Measurements from ENCODE around the gene MPL.

The MPL gene

DNA sequence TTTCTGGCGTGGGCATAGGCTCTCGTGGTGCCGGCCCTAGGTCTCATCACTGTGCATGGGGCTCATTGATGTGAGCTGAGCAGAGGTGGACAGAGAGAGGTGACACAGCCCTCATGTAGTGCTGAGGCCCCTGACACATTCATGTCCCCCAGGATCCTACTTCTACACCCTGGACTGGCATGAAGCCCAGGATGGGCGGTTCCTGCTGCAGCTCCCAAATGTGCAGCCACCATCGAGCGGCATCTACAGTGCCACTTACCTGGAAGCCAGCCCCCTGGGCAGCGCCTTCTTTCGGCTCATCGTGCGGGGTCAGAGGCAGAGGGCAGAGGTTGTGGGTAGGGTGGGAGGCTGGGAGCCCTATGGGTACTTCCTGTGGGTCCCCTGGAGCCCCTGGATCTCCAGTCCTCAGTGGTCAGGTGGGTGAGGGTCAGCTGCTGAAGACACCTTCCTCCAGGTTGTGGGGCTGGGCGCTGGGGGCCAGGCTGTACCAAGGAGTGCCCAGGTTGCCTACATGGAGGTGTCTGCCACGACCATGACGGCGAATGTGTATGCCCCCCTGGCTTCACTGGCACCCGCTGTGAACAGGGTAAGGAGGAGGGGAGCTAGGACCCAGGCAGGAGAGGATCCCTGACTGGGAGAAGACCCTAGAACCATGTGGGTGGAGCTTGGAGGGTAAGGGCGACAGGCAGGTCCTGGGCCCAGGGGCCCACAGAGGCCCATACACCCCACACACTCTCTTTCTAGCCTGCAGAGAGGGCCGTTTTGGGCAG, 30.7 kb upstream of the MPL start:
- no peak for DNase-seq (ENCODE audit: low spot score)

DNA sequence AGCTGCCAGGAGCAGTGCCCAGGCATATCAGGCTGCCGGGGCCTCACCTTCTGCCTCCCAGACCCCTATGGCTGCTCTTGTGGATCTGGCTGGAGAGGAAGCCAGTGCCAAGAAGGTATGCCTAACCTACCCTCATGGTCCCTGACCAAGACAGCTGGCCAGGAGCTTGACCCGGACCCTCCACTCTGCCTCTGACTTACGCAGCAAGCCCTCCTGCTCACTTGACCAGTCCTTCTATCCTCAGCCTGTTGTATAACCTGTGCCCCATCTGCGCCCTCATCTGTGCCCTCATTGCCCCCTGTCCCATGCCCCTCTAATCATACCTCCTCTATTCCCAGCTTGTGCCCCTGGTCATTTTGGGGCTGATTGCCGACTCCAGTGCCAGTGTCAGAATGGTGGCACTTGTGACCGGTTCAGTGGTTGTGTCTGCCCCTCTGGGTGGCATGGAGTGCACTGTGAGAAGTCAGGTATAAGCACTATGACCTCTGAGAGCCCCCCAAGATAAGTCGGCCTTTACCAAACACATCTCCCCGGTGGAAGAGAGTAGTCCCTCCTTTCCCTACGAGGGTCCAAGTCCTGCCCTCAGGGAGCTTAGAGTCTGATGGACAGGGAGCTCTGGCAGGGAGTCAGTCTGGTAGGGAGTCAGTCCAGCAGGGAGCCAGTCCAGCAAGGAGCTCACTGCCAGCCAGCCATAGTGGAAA, 30.0 kb upstream of the MPL start:
- no peak for DNase-seq (ENCODE audit: low spot score)

DNA sequence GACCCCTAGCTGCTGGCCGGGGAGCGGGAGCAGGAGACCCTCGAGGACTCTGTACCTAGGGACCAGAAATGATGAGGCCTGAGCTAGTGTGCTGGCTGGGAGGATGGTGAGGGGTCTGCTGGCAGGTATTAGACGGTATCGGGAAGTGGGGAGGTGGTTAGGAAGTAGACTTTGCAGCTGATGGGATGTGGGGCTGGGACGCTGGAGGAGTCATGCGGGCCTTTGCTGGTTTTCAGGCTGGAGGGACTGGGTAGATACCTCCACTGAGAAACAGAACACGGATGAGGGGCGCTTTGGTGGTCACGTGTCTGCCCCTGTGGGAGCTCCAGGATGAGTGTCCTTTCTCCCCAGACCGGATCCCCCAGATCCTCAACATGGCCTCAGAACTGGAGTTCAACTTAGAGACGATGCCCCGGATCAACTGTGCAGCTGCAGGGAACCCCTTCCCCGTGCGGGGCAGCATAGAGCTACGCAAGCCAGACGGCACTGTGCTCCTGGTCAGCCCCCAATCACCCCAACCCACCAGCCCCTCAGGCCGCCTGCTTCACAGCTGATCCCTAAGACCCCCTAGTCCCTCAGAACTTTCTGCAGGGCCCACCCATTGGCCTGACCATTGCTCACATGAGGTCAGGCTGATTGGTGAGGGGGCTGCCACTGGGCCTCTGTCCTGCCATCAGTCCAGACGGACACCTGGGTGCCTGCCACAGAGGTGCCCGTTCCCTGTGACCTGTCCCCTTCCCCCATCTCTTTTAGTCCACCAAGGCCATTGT, 28.8 kb upstream of the MPL start:
- no peak for DNase-seq (ENCODE audit: low spot score)

DNA sequence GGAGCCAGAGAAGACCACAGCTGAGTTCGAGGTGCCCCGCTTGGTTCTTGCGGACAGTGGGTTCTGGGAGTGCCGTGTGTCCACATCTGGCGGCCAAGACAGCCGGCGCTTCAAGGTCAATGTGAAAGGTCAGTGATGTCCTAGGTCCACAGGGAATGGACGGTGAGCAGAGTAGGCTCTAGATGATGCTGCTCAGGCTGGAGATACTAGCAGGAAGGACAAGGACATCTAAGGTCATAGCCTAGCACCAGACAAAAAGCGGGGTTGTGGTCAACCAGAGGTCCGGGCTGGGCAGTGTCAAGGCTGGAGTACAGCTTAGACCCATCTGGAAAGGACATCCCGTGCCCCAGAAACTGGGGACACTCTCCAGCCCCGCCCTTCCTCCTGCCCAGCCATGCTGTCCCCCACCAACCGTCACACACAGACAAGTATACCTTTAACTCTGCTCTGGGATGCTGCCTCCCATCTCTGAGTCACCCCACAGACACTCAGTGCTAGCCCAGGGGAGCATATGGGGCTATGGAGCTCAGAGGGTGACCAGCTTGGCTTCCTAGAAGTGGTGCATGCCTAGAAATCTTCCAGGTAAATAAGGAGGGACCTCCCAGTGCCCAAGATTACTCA, 28.1 kb upstream of the MPL start:
- DNase-seq (ENCODE audit: low spot score) = no peak

DNA sequence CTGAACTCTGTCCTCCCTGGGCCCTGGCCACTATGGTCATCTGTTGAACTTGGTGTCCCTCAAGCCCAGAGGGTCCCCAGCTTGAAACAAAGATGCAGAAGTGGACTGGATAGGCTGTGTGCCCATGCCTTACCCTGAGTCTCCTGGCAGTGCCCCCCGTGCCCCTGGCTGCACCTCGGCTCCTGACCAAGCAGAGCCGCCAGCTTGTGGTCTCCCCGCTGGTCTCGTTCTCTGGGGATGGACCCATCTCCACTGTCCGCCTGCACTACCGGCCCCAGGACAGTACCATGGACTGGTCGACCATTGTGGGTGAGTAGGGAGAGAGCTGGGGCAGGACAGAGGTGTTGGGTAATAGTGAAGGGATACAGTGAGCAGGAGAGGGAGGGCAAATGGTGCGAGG, 26.1 kb upstream of the MPL start:
- DNase-seq (ENCODE audit: low spot score) = no peak

DNA sequence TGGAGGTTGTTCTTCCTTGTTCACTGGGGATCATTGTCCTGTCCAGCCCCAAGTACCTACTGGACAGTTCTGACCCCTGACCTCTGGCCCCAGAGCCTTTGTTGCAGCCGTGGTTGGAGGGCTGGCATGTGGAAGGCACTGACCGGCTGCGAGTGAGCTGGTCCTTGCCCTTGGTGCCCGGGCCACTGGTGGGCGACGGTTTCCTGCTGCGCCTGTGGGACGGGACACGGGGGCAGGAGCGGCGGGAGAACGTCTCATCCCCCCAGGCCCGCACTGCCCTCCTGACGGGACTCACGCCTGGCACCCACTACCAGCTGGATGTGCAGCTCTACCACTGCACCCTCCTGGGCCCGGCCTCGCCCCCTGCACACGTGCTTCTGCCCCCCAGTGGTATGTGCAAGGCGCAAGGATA, 25.4 kb upstream of the MPL start:
- DNase-seq (ENCODE audit: low spot score) = no peak

DNA sequence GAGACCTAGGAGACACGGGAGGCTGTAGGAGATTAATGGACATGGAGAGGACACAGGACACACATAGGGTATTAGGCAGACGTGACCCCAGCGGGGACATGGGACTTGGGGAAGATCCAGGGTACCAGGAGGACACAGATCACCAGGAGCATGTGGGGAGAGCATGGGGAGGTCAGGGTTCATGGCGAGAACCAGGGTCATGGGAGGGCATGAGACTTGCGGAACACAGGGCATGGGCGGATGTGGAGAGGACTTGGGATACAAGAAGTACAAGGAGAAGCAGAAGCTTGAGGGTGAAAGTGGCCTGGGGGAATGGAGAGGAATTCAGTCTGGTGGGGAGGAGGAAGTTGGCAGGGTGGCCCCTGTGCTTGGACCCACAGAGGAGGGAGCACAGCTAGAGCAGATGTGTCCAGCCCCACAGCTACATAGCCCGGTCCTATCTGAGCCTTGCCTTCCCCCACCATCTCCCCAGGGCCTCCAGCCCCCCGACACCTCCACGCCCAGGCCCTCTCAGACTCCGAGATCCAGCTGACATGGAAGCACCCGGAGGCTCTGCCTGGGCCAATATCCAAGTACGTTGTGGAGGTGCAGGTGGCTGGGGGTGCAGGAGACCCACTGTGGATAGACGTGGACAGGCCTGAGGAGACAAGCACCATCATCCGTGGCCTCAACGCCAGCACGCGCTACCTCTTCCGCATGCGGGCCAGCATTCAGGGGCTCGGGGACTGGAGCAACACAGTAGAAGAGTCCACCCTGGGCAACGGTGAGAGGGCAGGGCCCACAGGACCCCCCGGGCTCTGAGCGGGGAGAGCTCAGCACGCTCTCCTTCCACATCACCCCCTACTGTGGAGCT, 24.7 kb upstream of the MPL start:
- DNase-seq (ENCODE audit: low spot score) = no peak

DNA sequence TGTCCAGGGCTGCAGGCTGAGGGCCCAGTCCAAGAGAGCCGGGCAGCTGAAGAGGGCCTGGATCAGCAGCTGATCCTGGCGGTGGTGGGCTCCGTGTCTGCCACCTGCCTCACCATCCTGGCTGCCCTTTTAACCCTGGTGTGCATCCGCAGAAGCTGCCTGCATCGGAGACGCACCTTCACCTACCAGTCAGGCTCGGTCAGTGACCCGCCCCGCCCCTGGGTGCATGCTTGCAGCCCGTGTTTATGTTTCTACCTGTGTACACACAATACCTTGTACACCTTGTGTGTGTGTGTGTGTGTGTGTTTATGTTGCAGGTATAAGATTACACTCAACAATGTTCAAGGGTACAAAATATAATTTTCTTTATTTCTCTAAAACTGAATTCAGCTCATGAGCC, 23.8 kb upstream of the MPL start:
- no peak for DNase-seq (ENCODE audit: low spot score)

DNA sequence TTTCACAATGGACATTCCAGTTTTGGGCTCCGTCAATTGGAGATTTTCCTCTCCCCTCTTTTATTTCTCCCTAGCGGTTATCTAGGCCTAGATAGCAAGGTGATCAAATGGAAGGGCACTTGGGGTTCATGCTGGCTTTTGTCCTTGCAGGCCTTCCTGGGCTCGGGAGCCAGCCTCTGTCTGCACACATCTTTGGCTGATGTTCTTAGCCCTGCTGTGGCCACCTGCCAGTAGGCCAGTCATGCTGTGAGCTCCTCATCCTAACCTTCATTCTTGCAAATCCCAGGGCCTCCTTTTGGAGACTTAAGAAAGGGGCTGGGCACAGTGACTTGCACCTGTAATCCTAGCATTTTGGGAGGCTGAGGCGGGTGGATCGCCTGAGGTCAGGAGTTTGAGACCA, 23.4 kb upstream of the MPL start:
- no peak for DNase-seq (ENCODE audit: low spot score)

DNA sequence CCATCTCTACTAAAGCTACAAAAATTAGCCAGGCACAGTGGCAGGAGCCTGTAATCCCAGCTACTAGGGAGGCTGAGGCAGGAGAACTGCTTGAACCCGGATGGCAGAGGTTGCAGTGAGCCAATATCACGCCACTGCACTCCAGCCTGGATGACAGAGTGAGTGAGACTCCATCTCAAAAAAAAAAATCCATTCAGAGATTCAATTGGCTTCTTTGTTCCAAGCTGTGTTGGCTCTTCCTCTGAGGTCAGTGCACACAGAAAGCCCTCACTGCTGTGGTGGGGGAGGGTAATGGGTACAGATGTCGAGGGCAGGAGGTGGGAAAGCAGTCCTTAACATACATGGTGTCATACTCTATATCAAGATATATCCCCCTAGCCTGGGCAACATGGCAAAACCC, 22.1 kb upstream of the MPL start:
- DNase-seq (ENCODE audit: low spot score) = no peak

DNA sequence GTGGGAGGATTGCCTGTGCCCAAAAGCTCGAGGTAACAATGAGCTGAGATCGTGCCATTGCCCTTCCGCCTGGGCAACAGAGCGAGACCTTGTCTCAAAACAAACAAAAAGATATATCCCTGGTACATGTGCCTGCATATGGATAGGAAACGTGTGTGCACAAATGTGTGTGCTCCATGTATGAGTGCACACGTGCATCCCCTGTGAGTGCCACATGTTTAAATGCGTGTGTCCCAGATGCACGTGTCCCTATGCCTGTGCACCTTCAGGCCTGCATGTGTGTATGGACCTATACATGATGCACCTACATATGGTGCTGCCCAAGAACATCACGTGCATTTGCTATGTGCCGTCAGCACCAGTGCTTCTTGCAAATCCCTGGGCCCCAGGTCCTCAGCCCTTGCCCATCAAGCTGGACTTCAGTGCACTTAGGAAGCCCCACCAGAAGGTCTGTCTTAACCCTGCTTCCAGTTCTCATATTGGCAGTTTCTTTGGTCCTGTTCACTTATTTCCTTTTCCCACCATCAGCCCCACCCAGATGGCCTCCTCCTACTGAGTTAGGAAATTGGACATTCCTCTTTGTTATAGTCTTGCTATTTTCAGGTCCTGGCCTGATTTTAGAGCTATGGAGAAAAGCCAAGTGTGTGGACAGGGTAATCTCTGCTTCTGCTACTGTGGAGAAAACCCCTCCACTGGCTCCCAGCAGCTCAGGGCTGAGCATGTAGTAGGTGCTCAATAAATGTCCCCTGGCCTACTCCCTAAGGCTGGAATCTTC, 21.5 kb upstream of the MPL start:
- DNase-seq (ENCODE audit: low spot score) = no peak

DNA sequence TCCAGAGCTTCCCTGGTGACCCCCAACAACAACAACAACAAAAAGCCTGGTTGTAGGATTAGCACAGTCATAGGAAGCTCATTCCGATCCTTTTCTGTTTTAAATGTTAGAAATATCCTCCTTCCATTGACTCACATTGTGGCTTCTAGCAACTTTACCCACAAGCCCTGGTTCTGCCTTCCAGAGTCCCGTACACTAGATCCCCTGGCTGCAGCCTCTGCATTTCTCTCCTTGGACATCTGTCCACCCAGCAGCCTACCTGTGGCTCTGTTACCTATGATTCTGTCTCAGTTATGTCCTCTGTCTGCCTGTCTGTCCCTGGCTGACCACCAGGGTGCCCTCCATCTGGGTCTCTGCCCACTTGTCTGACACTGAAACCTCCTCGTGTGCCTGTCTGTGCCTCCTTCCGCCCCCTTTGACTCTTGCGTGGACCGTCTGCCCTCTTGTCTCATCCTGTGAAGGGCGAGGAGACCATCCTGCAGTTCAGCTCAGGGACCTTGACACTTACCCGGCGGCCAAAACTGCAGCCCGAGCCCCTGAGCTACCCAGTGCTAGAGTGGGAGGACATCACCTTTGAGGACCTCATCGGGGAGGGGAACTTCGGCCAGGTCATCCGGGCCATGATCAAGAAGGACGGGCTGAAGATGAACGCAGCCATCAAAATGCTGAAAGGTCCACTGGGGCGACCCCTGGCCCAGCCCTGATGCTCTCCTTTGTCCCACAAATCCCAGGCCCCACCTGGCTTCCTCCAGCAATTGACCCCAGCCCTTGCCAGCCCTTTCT, 20.7 kb upstream of the MPL start:
- DNase-seq (ENCODE audit: low spot score) = no peak

DNA sequence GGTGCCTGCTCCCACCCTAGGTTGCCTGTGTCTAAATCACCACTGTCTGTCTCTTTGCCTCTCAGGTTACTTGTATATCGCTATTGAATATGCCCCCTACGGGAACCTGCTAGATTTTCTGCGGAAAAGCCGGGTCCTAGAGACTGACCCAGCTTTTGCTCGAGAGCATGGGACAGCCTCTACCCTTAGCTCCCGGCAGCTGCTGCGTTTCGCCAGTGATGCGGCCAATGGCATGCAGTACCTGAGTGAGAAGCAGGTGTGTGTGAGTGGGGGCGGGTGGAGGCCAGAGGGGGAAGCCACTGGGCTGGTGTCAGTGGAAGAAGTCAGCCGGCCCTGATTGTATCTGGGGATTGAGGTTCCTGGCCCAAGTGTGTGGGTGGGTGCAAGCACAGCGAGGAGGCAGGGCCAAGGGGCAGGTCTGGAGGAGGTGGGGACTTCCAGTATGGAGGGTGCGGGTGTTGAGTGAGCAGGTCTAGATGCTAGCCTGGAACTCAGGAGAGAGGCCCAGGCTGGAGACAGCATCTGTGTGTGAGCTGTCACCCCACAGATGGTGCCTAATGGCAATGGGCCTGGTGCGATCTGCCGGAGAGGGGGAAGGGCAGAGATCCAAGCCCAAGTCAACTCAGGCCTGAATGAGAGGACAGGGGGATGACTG, 19.7 kb upstream of the MPL start:
- DNase-seq (ENCODE audit: low spot score) = no peak

DNA sequence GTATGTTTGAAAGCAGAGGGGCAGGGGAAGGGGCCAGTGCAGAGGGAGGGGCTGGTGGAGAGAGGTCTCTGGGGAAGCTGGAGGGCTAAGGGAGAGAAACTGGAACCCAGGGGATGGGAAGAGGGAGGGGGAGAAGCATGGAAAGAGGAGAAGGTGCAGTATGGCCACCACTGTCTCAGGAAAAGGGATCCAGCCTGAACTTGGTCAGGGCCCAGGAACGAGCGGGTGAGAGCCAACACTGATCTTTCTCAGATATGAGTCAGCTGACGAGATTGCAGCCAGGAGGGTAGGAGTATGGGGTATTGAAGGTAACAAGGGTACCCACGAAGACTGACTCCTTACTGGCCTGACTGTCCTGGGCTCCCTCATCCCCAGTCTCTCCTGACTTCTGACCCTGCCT, 18.8 kb upstream of the MPL start:
- DNase-seq (ENCODE audit: low spot score) = no peak

DNA sequence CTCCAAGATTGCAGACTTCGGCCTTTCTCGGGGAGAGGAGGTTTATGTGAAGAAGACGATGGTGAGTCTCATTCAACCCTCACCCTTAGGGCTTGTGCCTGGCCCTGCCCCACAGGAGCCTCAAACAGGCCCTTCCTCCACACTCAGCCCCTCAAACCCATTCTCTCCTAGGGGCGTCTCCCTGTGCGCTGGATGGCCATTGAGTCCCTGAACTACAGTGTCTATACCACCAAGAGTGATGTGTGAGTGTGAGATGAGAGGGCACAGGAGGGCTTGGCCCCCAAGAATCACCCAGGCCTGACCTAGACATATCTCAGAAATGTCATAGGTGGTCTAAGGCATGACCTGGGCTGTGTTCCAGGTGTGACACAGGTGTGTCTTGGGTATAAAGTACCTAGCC, 18.3 kb upstream of the MPL start:
- no peak for DNase-seq (ENCODE audit: low spot score)

DNA sequence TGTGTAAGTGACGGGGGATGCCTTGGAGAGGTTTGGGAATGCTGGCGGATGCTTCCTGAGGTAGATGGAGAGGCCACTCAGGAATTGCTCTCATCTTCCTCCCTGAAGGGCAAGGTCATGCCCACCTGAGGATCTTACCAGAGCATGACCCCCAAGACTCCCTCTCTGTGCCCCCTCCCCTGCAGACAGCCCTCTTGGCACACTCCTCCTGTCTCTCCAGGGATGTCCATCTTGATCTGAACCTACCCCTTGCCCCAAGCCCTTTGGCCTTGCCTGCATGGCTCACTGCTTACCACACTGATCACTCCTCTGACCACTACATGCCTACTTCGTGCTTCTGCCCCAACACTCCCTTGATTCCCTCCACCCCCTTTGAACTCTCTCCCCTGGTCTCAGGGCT, 17.9 kb upstream of the MPL start:
- DNase-seq (ENCODE audit: low spot score) = no peak

DNA sequence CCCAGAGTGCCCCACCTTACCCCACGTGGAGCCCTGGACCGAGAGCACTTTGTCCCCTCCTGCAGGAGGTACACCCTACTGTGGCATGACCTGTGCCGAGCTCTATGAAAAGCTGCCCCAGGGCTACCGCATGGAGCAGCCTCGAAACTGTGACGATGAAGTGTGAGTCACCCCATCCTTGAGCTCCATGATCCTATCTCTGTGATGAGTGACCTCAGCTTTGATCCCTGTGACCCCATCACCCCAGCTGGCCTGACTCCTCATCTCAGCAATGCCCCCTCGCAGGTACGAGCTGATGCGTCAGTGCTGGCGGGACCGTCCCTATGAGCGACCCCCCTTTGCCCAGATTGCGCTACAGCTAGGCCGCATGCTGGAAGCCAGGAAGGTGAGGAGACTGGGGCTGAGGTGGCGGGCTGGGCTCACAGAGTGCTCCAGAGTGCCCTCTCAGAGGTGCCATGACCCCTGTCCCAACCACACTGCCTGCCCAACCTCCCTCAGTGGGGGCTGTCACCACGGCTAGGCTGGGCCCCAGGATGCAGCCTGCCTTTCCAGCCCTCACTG, 16.2 kb upstream of the MPL start:
- no peak for DNase-seq (ENCODE audit: low spot score)

DNA sequence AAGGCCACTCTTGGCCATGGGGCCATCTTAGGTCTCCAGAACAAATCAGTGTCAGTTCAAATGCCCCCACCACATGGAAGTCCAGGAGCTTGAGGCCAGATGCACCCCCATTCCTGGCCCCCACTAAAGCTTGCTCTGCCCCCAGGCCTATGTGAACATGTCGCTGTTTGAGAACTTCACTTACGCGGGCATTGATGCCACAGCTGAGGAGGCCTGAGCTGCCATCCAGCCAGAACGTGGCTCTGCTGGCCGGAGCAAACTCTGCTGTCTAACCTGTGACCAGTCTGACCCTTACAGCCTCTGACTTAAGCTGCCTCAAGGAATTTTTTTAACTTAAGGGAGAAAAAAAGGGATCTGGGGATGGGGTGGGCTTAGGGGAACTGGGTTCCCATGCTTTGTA, 15.1 kb upstream of the MPL start:
- no peak for DNase-seq (ENCODE audit: low spot score)

DNA sequence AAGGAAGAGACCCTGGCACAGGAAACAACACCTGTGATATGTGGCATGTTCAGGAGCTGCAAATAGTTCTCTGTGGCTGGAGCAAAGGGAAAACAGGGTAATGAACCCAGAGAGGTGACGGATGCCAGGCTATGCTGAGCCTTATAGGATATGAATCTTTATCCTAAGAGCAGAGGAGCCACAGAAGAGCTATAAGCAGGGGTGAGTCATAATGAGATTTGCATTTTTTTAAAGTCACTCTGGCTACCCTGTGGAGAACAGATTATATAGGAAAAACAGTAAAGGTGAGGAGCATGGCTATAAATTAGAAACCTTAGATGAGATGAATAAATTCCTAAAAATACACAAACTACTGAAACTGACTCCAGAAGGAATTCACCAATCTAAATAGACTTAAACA, 12.8 kb upstream of the MPL start:
- DNase-seq (ENCODE audit: low spot score) = no peak

Data from hematopoietic multipotent progenitor cell treated with erythropoietin and hydrocortisone succinate and interleukin-3 and kit ligand, for 17 days (in vitro differentiated cells).